Body of pancreas (tissue), 4 donors: Measurements from ENCODE around the gene TPI1. TPM values are rescaled to one million over a fixed set of nuclear protein-coding genes. Genes with fewer than 3 reads are reported as not detected.
"Not testable (repeated sequence)": the region's sequence is repeated elsewhere in the genome, so short reads cannot be mapped to it uniquely, and the experiment has no call there.

Experiments
- ATAC-seq: fragments of 150-250 bp; one replicate; pipeline ENCODE4 v1.9.1; 2016
- DNase-seq, 4 donors: peaks; one replicate each; pipeline ENCODE4 v3.0.0-alpha.2; 2019
- H3K27ac ChIP-seq, 4 donors: fragments of 200-600 bp; sonication (generic); 1 replicate in 3 of 4; 2 replicates in 1 of 4; pipeline versions ENCODE4 v1.5.1 to v1.6.1; 2016 to 2019; ENCODE audit warnings: mild to moderate bottlenecking in 1 of 4, mixed read lengths in 1 of 4, moderate library complexity in 1 of 4
- H3K27me3 ChIP-seq, 2 donors: fragments of 200-600 bp; sonication (generic); one replicate each; pipeline ENCODE4 v1.6.0; 2016; ENCODE audit warnings: mild to moderate bottlenecking in 1 of 2
- H3K36me3 ChIP-seq, 2 donors: fragments of 200-600 bp; sonication (generic); replicated peaks in 1 of 2; 2 replicates each; pipeline ENCODE4 v1.5.1; 2016; ENCODE audit warnings: low read depth in 2 of 2; ENCODE audit not compliant: insufficient read depth in 1 of 2
- H3K4me1 ChIP-seq: fragments of 200-600 bp; sonication (generic); one replicate; pipeline ENCODE4 v1.6.0; 2016
- H3K4me3 ChIP-seq, 2 donors: fragments of 200-600 bp; sonication (generic); 1 replicate in 1 of 2; 2 replicates in 1 of 2; pipeline ENCODE4 v1.5.1; 2016 to 2019
- H3K9me3 ChIP-seq, 3 donors: fragments of 200-600 bp; sonication (generic); 1 replicate in 2 of 3; 2 replicates in 1 of 3; pipeline ENCODE4 v1.5.1; 2016
- CTCF ChIP-seq, 7 experiments: fragments of 450-650 bp in 4 of 7; fragments of 200-600 bp in 3 of 7; sonication (generic) in 3 of 7; IDR thresholded peaks; one replicate each; pipeline ENCODE4 v1.5.1; 2016 to 2019; ENCODE audit warnings: antibody characterized with exemption in 7 of 7
- POLR2A ChIP-seq, 3 donors: fragments of 450-650 bp; IDR thresholded peaks; one replicate each; pipeline ENCODE4 v1.6.1; 2016; ENCODE audit warnings: antibody characterized with exemption in 3 of 3, mild to moderate bottlenecking in 2 of 3
- WGBS, 2 donors: methylation state at CpG; one replicate each; pipeline ENCODE4 v1.1.5; 2017; 5-methylcytosine and 5-hydroxymethylcytosine counted together
- intact Hi-C: fragments of 100-400 bp; cut with DNase I; formaldehyde crosslinking; loops from one replicate; pipeline ENCODE4 v1.15.1; 2023
- total RNA-seq, 2 donors: library from RNA; depleted of rRNA; stranded (reverse); fragments of >200 nt; gene quantifications; one replicate each; pipeline ENCODE4 v1.1.0, GENCODE V29; 2016

The TPI1 gene
- total RNA-seq, 2 donors from 2014 or later = 134 to 152 TPM

GRCh38 chr12:6902448-6902847, 35.1 kb downstream of the TPI1 start:
- Histone ChIP-seq H3K4me1 (peaks cover 28% of the 10 kb centered on the region), H3K27ac (no peak overlapping the region), H3K36me3 (no peaks in the 10 kb centered on the region), H3K9me3 (no peaks in the 10 kb centered on the region), H3K4me3 (no peak overlapping the region), H3K27me3 (no peaks in the 10 kb centered on the region)
- no peak for DNase-seq
- no peak for ATAC-seq
- intact Hi-C loops = no loop called here
- 64 to 67% methylated on average over 4 of the region's 4 CpGs for WGBS, 2 donors
- TF ChIP-seq CTCF (IDR thresholded peaks at IDR 0.05) (no peak), POLR2A (IDR thresholded peaks at IDR 0.05) (no peak)

- DNase-seq = no peak
- TF ChIP-seq CTCF (IDR thresholded peaks at IDR 0.05) = no peak
- TF ChIP-seq POLR2A (IDR thresholded peaks at IDR 0.05) = no peak
- H3K27ac ChIP-seq = no peak overlapping the region
- 67 to 81% methylated on average over 1 of the region's 1 CpG for WGBS, 2 donors
- ATAC-seq = no peak
- H3K4me1 ChIP-seq = peaks cover 28% of the 10 kb centered on the region
- no peaks in the 10 kb centered on the region for H3K36me3 ChIP-seq
- no peaks in the 10 kb centered on the region for H3K9me3 ChIP-seq
- H3K4me3 ChIP-seq = no peak overlapping the region
- intact Hi-C loops = no loop called here
- H3K27me3 ChIP-seq = no peaks in the 10 kb centered on the region
These were observed 36.4 kb downstream of the TPI1 start for GRCh38 chr12:6903722-6904121.

GRCh38 chr12:6904280-6905276, 37.2 kb downstream of the TPI1 start, which contains the start of gene LRRC23:
LRRC23 (plus strand) TSS chr12:6904822; CDS start chr12:6905634, 812 bp downstream.
- intact Hi-C loops = no loop called here
- Histone ChIP-seq H3K27me3 (no peaks in the 10 kb centered on the region), H3K27ac (peak within 1 kb of the TSS; percentile 47 to 87 (median 64)), H3K9me3 (no peaks in the 10 kb centered on the region), H3K36me3 (no peaks in the 10 kb centered on the region), H3K4me1 (peaks cover 22% of the 10 kb centered on the region), H3K4me3 (peak within 1 kb of the TSS; percentile 16 to 35)
- TF ChIP-seq CTCF (IDR thresholded peaks at IDR 0.05) (no peak), POLR2A (IDR thresholded peaks at IDR 0.05) (peak in 2 of 3 donors; percentile 71 to 74)
- DNase-seq = peak; percentile 99
- WGBS, 2 donors = 4 to 5% methylated on average over 33 to 34 of the region's 34 CpGs
- peak; percentile 97 for ATAC-seq

- H3K9me3 ChIP-seq = no peaks in the 10 kb centered on the region
- no peaks in the 10 kb centered on the region for H3K36me3 ChIP-seq
- peak overlapping the region in 2 of 4 donors; percentile 47 to 87 for H3K27ac ChIP-seq
- no peaks in the 10 kb centered on the region for H3K27me3 ChIP-seq
- ATAC-seq (no peak), DNase-seq (no peak)
- H3K4me1 ChIP-seq = peaks cover 14% of the 10 kb centered on the region
- 62 to 64% methylated on average over 5 of the region's 5 CpGs for WGBS, 2 donors
- H3K4me3 ChIP-seq = no peak overlapping the region
- intact Hi-C loops = no loop called here
- TF ChIP-seq POLR2A (IDR thresholded peaks at IDR 0.05) = no peak
- no peak for TF ChIP-seq CTCF (IDR thresholded peaks at IDR 0.05)
These were observed 38.2 kb downstream of the TPI1 start for GRCh38 chr12:6905414-6906040.

GRCh38 chr12:6908141-6908540, 40.8 kb downstream of the TPI1 start:
- ATAC-seq, DNase-seq, H3K9me3 ChIP-seq, H3K27me3 ChIP-seq, H3K36me3 ChIP-seq, H3K27ac ChIP-seq, H3K4me3 ChIP-seq, intact Hi-C loops: not testable (repeated sequence)
- H3K4me1 ChIP-seq = peaks cover 13% of the 10 kb centered on the region
- WGBS, 2 donors = 92 to 95% methylated on average over 1 to 11 of the region's 11 CpGs
